IMR-90 (cell line): ENCODE data around the gene ZNF862. TPM values are rescaled to one million over a fixed set of nuclear protein-coding genes. Genes with fewer than 3 reads are reported as not detected.
A peak's percentile ranks its signal among the peaks of the same experiment; 100 is the strongest.

Experiments used
- ATAC-seq: fragments of 200-7000 bp; cut with Tn5 transposase; 2 replicates; pipeline ENCODE4 v1.9.1; 2020; ENCODE audit warnings: low read depth, mild to moderate bottlenecking, moderate library complexity
- BruUV-seq: library from RNA; stranded (reverse); fragments of 400-500 nt; replicated peaks from 2 replicates; lab custom pipeline; 2021; lab: Mats Ljungman, UMichigan
- CTCF ChIA-PET: fragments of 300-600 bp; formaldehyde crosslinking; extraction: SDS; loops from one replicate; lab custom pipeline; 2021; ENCODE audit warnings: antibody characterized with exemption; lab: Yijun Ruan, JAX
- POLR2A ChIA-PET: fragments of 300-600 bp; sonication (Branson Sonifier 250); formaldehyde crosslinking; loops from one replicate; lab custom pipeline; 2022; ENCODE audit warnings: antibody characterized with exemption; ENCODE audit not compliant: unreplicated experiment; lab: Charles Lee
- DNase-seq: peaks from one replicate; pipeline ENCODE4 v3.0.0; 2013
- H2AFZ ChIP-seq: replicated peaks from 2 replicates; pipeline ENCODE3; 2013; ENCODE audit warnings: low read length, mild to moderate bottlenecking; ENCODE audit not compliant: poor library complexity
- H2AK5ac ChIP-seq: 2 replicates; pipeline ENCODE4 v1.6.1; 2013; ENCODE audit warnings: low read depth, low read length, inconsistent platforms
- H2AK9ac ChIP-seq: replicated peaks from 2 replicates; pipeline ENCODE3; 2013; ENCODE audit warnings: mild to moderate bottlenecking, low read depth, low read length, moderate library complexity; ENCODE audit not compliant: poor library complexity
- H2BK120ac ChIP-seq: 2 replicates; pipeline ENCODE4 v1.6.1; 2013; ENCODE audit warnings: low read depth, low read length, inconsistent platforms
- H2BK15ac ChIP-seq: 3 replicates; pipeline ENCODE4 v1.6.1; 2013; ENCODE audit warnings: low read depth, low read length, inconsistent platforms
- H2BK20ac ChIP-seq: 2 replicates; pipeline ENCODE4 v1.6.1; 2013; ENCODE audit warnings: low read depth, mild to moderate bottlenecking, inconsistent platforms, low read length, moderate library complexity
- H2BK5ac ChIP-seq: 2 replicates; pipeline ENCODE4 v1.6.1; 2013; ENCODE audit warnings: mild to moderate bottlenecking, low read depth, low read length, inconsistent platforms; ENCODE audit not compliant: poor library complexity, severe bottlenecking
- H3K14ac ChIP-seq: replicated peaks from 2 replicates; pipeline ENCODE4 v1.6.1; 2013; ENCODE audit warnings: low read depth, low read length, inconsistent platforms
- H3K18ac ChIP-seq: 2 replicates; pipeline ENCODE4 v1.6.1; 2013; ENCODE audit warnings: low read depth, low read length, control low read depth
- H3K23ac ChIP-seq: 2 replicates; pipeline ENCODE4 v1.6.1; 2013; ENCODE audit warnings: low read depth, low read length, inconsistent platforms
- H3K27ac ChIP-seq: 2 replicates; pipeline ENCODE4 v1.5.1; 2013; ENCODE audit warnings: mild to moderate bottlenecking, control low read depth, low read length; ENCODE audit not compliant: insufficient read depth
- H3K27me3 ChIP-seq: 2 replicates; pipeline ENCODE4 v1.6.1; 2013; ENCODE audit warnings: low read length; ENCODE audit not compliant: control insufficient read depth, insufficient read depth
- H3K36me3 ChIP-seq: 2 replicates; pipeline ENCODE4 v1.6.1; 2013; ENCODE audit warnings: low read length, mixed read lengths; ENCODE audit not compliant: control insufficient read depth, insufficient read depth
- H3K4ac ChIP-seq: 2 replicates; pipeline ENCODE4 v1.6.1; 2013; ENCODE audit warnings: low read depth, low read length, inconsistent platforms
- H3K4me1 ChIP-seq: 2 replicates; pipeline ENCODE4 v1.6.1; 2013; ENCODE audit warnings: low read length, mixed read lengths; ENCODE audit not compliant: control insufficient read depth, insufficient read depth
- H3K4me2 ChIP-seq: 2 replicates; pipeline ENCODE4 v1.6.1; 2013; ENCODE audit warnings: low read depth, mild to moderate bottlenecking, control low read depth, low read length, moderate library complexity
- H3K4me3 ChIP-seq: 2 replicates; pipeline ENCODE4 v1.5.1; 2013; ENCODE audit warnings: low read depth, mild to moderate bottlenecking, control low read depth, low read length, moderate library complexity; ENCODE audit not compliant: insufficient read depth
- H3K56ac ChIP-seq: 2 replicates; pipeline ENCODE4 v1.6.1; 2013; ENCODE audit warnings: low read length, inconsistent platforms; ENCODE audit not compliant: insufficient read depth; ENCODE audit errors: extremely low read depth
- H3K79me1 ChIP-seq, 2 experiments: 2 replicates each; pipeline ENCODE4 v1.6.1; 2013; ENCODE audit warnings: low read length in 2 of 2, inconsistent platforms in 1 of 2, low read depth in 1 of 2
- H3K9ac ChIP-seq: 2 replicates; pipeline ENCODE4 v1.6.1; 2013; ENCODE audit warnings: low read depth, low read length, control low read depth
- H3K9me1 ChIP-seq: 2 replicates; pipeline ENCODE4 v1.6.1; 2013; ENCODE audit warnings: low read length, inconsistent platforms; ENCODE audit not compliant: insufficient read depth
- H3K9me3 ChIP-seq: 2 replicates; pipeline ENCODE4 v1.6.1; 2013; ENCODE audit warnings: low read length; ENCODE audit not compliant: control insufficient read depth, insufficient read depth
- H4K20me1 ChIP-seq: 2 replicates; pipeline ENCODE4 v1.6.1; 2013; ENCODE audit warnings: low read length, inconsistent platforms; ENCODE audit not compliant: insufficient read depth
- H4K5ac ChIP-seq: 2 replicates; pipeline ENCODE4 v1.6.1; 2013; ENCODE audit warnings: mild to moderate bottlenecking, low read depth, low read length, control low read depth
- H4K8ac ChIP-seq, 2 experiments: 2 replicates each; pipeline ENCODE4 v1.6.1; 2013; ENCODE audit warnings: low read depth in 2 of 2, low read length in 2 of 2, control low read depth in 1 of 2, inconsistent platforms in 1 of 2
- H4K91ac ChIP-seq: 2 replicates; pipeline ENCODE4 v1.6.1; 2013; ENCODE audit warnings: low read depth, low read length, inconsistent platforms; ENCODE audit not compliant: insufficient read depth
- FOS ChIP-seq: fragments of 150-350 bp; IDR thresholded peaks from 2 replicates; pipeline ENCODE4 v1.6.1; 2016; ENCODE audit warnings: low read depth, low read length
- MAFK ChIP-seq: IDR thresholded peaks from 2 replicates; pipeline ENCODE4 v1.6.1; 2012; ENCODE audit warnings: low read depth, low read length, improper control_type of control experiment
- MAZ ChIP-seq: IDR thresholded peaks from 2 replicates; pipeline ENCODE4 v1.6.1; 2012; ENCODE audit warnings: low read depth, mild to moderate bottlenecking, low read length, improper control_type of control experiment, moderate library complexity, borderline replicate concordance
- POLR2A ChIP-seq: IDR thresholded peaks from 2 replicates; pipeline ENCODE4 v1.6.1; 2012; ENCODE audit warnings: mild to moderate bottlenecking, low read depth, low read length
- WGBS, 2 experiments: methylation state at CpG; one replicate each; pipeline versions ENCODE4 v1.1.5 to v1.1.7; 2013; ENCODE audit warnings: missing lambda C conversion rate in 2 of 2; ENCODE audit not compliant: insufficient read length in 1 of 2; ENCODE audit errors: extremely low coverage in 2 of 2; 5-methylcytosine and 5-hydroxymethylcytosine counted together
- dilution Hi-C: fragments of 300-500 bp; cut with HindIII; formaldehyde crosslinking; loops from one replicate; pipeline ENCODE4 v1.14.3; 2018; ENCODE audit warnings: low sequenced_read_pairs; ENCODE audit not compliant: unreplicated experiment
- in situ Hi-C: fragments of 300-500 bp; cut with MboI; formaldehyde crosslinking; loops from 3 replicates; pipeline ENCODE4 v1.14.3; 2019; ENCODE audit warnings: low sequenced_read_pairs, inconsistent platforms, mixed read lengths
- intact Hi-C: fragments of 100-400 bp; cut with micrococcal nuclease; formaldehyde crosslinking; loops from 2 replicates; pipeline ENCODE4 v1.10.0; 2022
- polyA plus RNA-seq, 3 experiments: library from polyadenylated mRNA; depleted of rRNA; stranded (reverse); fragments of >200 nt; gene quantifications; 2 replicates each; pipeline ENCODE4 v1.2.3, GENCODE V29; 2012; ENCODE audit warnings: low replicate concordance in 1 of 3
- total RNA-seq: library from RNA; depleted of rRNA; stranded (reverse); fragments of >200 nt; gene quantifications from 2 replicates; pipeline ENCODE4 v1.2.3, GENCODE V29; 2012

ZNF862 gene
- total and polyA plus RNA-seq, 2 of the 4 experiments (the other 2 are of a cell fraction): 5.9 to 10.8 TPM

GRCh38 chr7:149865437-149865836, 27.3 kb downstream of the ZNF862 start:
- Histone ChIP-seq H3K9ac (no peak overlapping the region), H3K18ac (no peak overlapping the region), H4K8ac (no peak overlapping the region), H3K4me3 (no peak overlapping the region), H3K9me1 (peaks cover 10% of the 10 kb centered on the region; the same call in 1 of the 2 replicates), H2BK20ac (no peak overlapping the region), H3K23ac (no peak overlapping the region), H2BK120ac (no peak overlapping the region), H2AK9ac (no peak overlapping the region), H4K20me1 (no peaks in the 10 kb centered on the region), H2BK15ac (no peak overlapping the region), H3K4me2 (no peak overlapping the region), H2AFZ (peak overlapping the region; percentile 18), H3K56ac (no peak overlapping the region), H3K27ac (no peak overlapping the region), H4K5ac (no peak overlapping the region), H3K4ac (no peak overlapping the region), H4K91ac (no peak overlapping the region), H2AK5ac (no peak overlapping the region), H3K4me1 (peaks cover 5% of the 10 kb centered on the region), H3K79me1 (no peaks in the 10 kb centered on the region), H3K14ac (no peak overlapping the region; the same call in 1 of the 2 replicates), H3K36me3 (peaks cover 39% of the 10 kb centered on the region), H3K27me3 (no peaks in the 10 kb centered on the region), H2BK5ac (no peak overlapping the region), H3K9me3 (no peaks in the 10 kb centered on the region)
- ChIA-PET POLR2A (no interaction called here), CTCF (no interaction called here)
- WGBS, 2 experiments: 100% methylated on average over 1 of the region's 7 CpGs; no CpG with 5 or more reads in 1 of the 2 experiments
- DNase-seq (peak; percentile 6), ATAC-seq (no peak)
- in situ Hi-C loops (loop anchor here (25.0 kb wide), 1 partner anchor 547 kb away; a partner anchor contains a TSS), dilution Hi-C loops (no loop called here), intact Hi-C loops (no loop called here)
- no TSS peak for BruUV-seq
- TF ChIP-seq MAZ: no peak
- no peak for TF ChIP-seq FOS
- TF ChIP-seq POLR2A: no peak
- no peak for TF ChIP-seq MAFK
